H1 (cell line): Measurements from ENCODE around the gene KCNC2. TPM values are rescaled to one million over a fixed set of nuclear protein-coding genes. Genes with fewer than 3 reads are reported as not detected.

Experiments used
- CTCF ChIA-PET: fragments of 300-600 bp; sonication (Branson Sonifier 250); formaldehyde crosslinking; loops from one replicate; lab custom pipeline; 2021; ENCODE audit not compliant: partially characterized antibody; lab: Charles Lee
- POLR2A ChIA-PET: fragments of 300-600 bp; sonication (Branson Sonifier 250); formaldehyde crosslinking; loops from one replicate; lab custom pipeline; 2021; ENCODE audit warnings: inconsistent platforms; ENCODE audit not compliant: partially characterized antibody; lab: Charles Lee
- DNase-seq, 2 experiments: peaks; one replicate each; pipeline versions ENCODE4 v3.0.0 to v3.0.0-alpha.2; 2010 to 2022; ENCODE audit warnings: low spot score in 2 of 2, low read depth in 1 of 2, mixed read lengths in 1 of 2
- FAIRE-seq: peaks from 2 replicates; lab custom pipeline; 2011; peaks lifted over from hg19 to GRCh38; lab: Jason Lieb, UNC
- H2AFZ ChIP-seq: 2 replicates; pipeline ENCODE4 v1.8.1; 2012; ENCODE audit warnings: low read length, inconsistent platforms
- H2AK5ac ChIP-seq: 2 replicates; pipeline ENCODE4 v1.6.1; 2013; ENCODE audit warnings: low read depth, low read length
- H2BK120ac ChIP-seq: replicated peaks from 2 replicates; pipeline ENCODE3; 2013; ENCODE audit warnings: low read depth, low read length, inconsistent platforms
- H2BK12ac ChIP-seq: 2 replicates; pipeline ENCODE4 v1.6.1; 2013; ENCODE audit warnings: low read depth, low read length
- H2BK15ac ChIP-seq: 2 replicates; pipeline ENCODE4 v1.6.1; 2013; ENCODE audit warnings: low read length
- H2BK20ac ChIP-seq: 2 replicates; pipeline ENCODE4 v1.6.1; 2013; ENCODE audit warnings: low read length
- H2BK5ac ChIP-seq: 2 replicates; pipeline ENCODE4 v1.6.1; 2013; ENCODE audit warnings: low read depth, low read length
- H3K14ac ChIP-seq: 2 replicates; pipeline ENCODE4 v1.6.1; 2013; ENCODE audit warnings: inconsistent platforms; ENCODE audit not compliant: insufficient read length
- H3K18ac ChIP-seq: 2 replicates; pipeline ENCODE4 v1.6.1; 2013; ENCODE audit warnings: low read length; ENCODE audit errors: extremely low read depth
- H3K23ac ChIP-seq: 2 replicates; pipeline ENCODE4 v1.6.1; 2013; ENCODE audit warnings: inconsistent platforms; ENCODE audit not compliant: insufficient read length
- H3K23me2 ChIP-seq: 2 replicates; pipeline ENCODE4 v1.6.1; 2013; ENCODE audit warnings: low read depth, low read length
- H3K27ac ChIP-seq: 2 replicates; pipeline ENCODE4 v1.6.1; 2011; ENCODE audit warnings: low read depth, low read length, inconsistent platforms
- H3K27me3 ChIP-seq, 4 experiments: replicated peaks in 1 of 4; 1 replicate in 1 of 4; 2 replicates in 3 of 4; pipeline versions ENCODE4 v1.6.1 to v1.8.1; 2011 to 2013; ENCODE audit warnings: low read length in 3 of 4, mild to moderate bottlenecking in 3 of 4, inconsistent platforms in 2 of 4, mixed read lengths in 2 of 4, moderate library complexity in 1 of 4; ENCODE audit not compliant: control insufficient read depth in 3 of 4, insufficient read depth in 3 of 4; ENCODE audit errors: extremely low read depth in 1 of 4
- H3K36me3 ChIP-seq, 4 experiments: 2 replicates each; pipeline versions ENCODE4 v1.6.1 to v1.8.1; 2011 to 2013; ENCODE audit warnings: mild to moderate bottlenecking in 4 of 4, low read length in 3 of 4, moderate library complexity in 2 of 4, control low read depth in 1 of 4, inconsistent platforms in 1 of 4; ENCODE audit not compliant: insufficient read depth in 4 of 4, control insufficient read depth in 2 of 4
- H3K4ac ChIP-seq: replicated peaks from 2 replicates; pipeline ENCODE3; 2013; ENCODE audit warnings: low read length, low read depth, mixed read lengths, inconsistent platforms; ENCODE audit not compliant: insufficient read length
- H3K4me1 ChIP-seq, 4 experiments: replicated peaks in 1 of 4; 1 replicate in 1 of 4; 2 replicates in 3 of 4; pipeline versions ENCODE4 v1.6.1 to v1.8.1; 2011 to 2013; ENCODE audit warnings: low read length in 3 of 4, inconsistent platforms in 2 of 4, mixed read lengths in 1 of 4; ENCODE audit not compliant: insufficient read depth in 4 of 4, control insufficient read depth in 3 of 4
- H3K4me2 ChIP-seq, 2 experiments: 2 replicates each; pipeline versions ENCODE4 v1.6.1 to v1.8.1; 2011 to 2013; ENCODE audit warnings: low read depth in 2 of 2, low read length in 2 of 2, control low read depth in 1 of 2, inconsistent platforms in 1 of 2, mild to moderate bottlenecking in 1 of 2; ENCODE audit not compliant: insufficient read depth in 1 of 2
- H3K4me3 ChIP-seq, 4 experiments: fragments of 200-600, 300-600 bp in 1 of 4; sonication (generic), shearing (Covaris generic), sonication (Bioruptor Twin) in 1 of 4; 2 replicates each; pipeline versions ENCODE4 v1.5.1 to v1.8.1; 2011 to 2016; ENCODE audit warnings: low read length in 4 of 4, low read depth in 3 of 4, control low read depth in 2 of 4, inconsistent platforms in 2 of 4, mild to moderate bottlenecking in 2 of 4, mixed read lengths in 1 of 4, moderate library complexity in 1 of 4; ENCODE audit not compliant: insufficient read depth in 2 of 4; ENCODE audit errors: extremely low read depth in 1 of 4
- H3K56ac ChIP-seq: replicated peaks from 2 replicates; pipeline ENCODE3; 2013; ENCODE audit warnings: low read depth, mild to moderate bottlenecking, mixed read lengths, low read length, inconsistent platforms; ENCODE audit not compliant: insufficient read length
- H3K79me1 ChIP-seq: 2 replicates; pipeline ENCODE4 v1.6.1; 2013; ENCODE audit warnings: low read depth, low read length, control low read depth
- H3K79me2 ChIP-seq, 2 experiments: 2 replicates each; pipeline versions ENCODE4 v1.6.1 to v1.8.1; 2012 to 2013; ENCODE audit warnings: low read length in 2 of 2, mild to moderate bottlenecking in 2 of 2, inconsistent platforms in 1 of 2; ENCODE audit not compliant: insufficient read depth in 2 of 2, control insufficient read depth in 1 of 2
- H3K9ac ChIP-seq, 4 experiments: replicated peaks in 1 of 4; 1 replicate in 1 of 4; 2 replicates in 3 of 4; pipeline versions ENCODE4 v1.6.1 to v1.8.1; 2011 to 2013; ENCODE audit warnings: low read depth in 3 of 4, low read length in 3 of 4, control low read depth in 2 of 4, mild to moderate bottlenecking in 2 of 4, moderate library complexity in 2 of 4, inconsistent platforms in 1 of 4; ENCODE audit errors: extremely low read depth in 1 of 4
- H3K9me3 ChIP-seq, 2 experiments: 2 replicates each; pipeline versions ENCODE4 v1.6.1 to v1.8.1; 2012 to 2013; ENCODE audit warnings: mild to moderate bottlenecking in 2 of 2, moderate library complexity in 2 of 2, control low read depth in 1 of 2, inconsistent platforms in 1 of 2, low read depth in 1 of 2, low read length in 1 of 2, mixed read lengths in 1 of 2; ENCODE audit not compliant: insufficient read depth in 2 of 2
- H4K20me1 ChIP-seq, 2 experiments: replicated peaks in 1 of 2; 2 replicates each; pipeline versions ENCODE3 to v1.8.1; 2011 to 2013; ENCODE audit warnings: inconsistent platforms in 2 of 2, low read length in 2 of 2, mild to moderate bottlenecking in 1 of 2; ENCODE audit not compliant: insufficient read depth in 2 of 2, control insufficient read depth in 1 of 2
- H4K5ac ChIP-seq: 2 replicates; pipeline ENCODE4 v1.6.1; 2013; ENCODE audit warnings: low read length, low read depth, mixed read lengths, inconsistent platforms; ENCODE audit not compliant: insufficient read length
- H4K8ac ChIP-seq: 2 replicates; pipeline ENCODE4 v1.8.0; 2013; ENCODE audit warnings: mild to moderate bottlenecking, moderate library complexity, low read length, inconsistent platforms; ENCODE audit not compliant: insufficient read depth; ENCODE audit errors: extremely low read depth
- H4K91ac ChIP-seq: replicated peaks from 2 replicates; pipeline ENCODE3; 2013; ENCODE audit warnings: low read length, mixed read lengths, inconsistent platforms; ENCODE audit not compliant: insufficient read length
- TAF7 ChIP-seq: optimal IDR thresholded peaks from 2 replicates; pipeline ENCODE3; 2011; ENCODE audit warnings: low read depth, mild to moderate bottlenecking, inconsistent platforms, low read length, moderate library complexity, borderline replicate concordance
- WGBS, 2 experiments: shearing (Covaris generic) in 1 of 2; methylation state at CpG; one replicate each; pipeline versions ENCODE4 v1.1.6 to v1.1.7; 2013 to 2015; ENCODE audit warnings: low lambda C conversion rate in 2 of 2, mixed read lengths in 2 of 2, inconsistent platforms in 1 of 2, low coverage in 1 of 2, missing lambda C conversion rate in 1 of 2; ENCODE audit not compliant: insufficient replicate concordance in 2 of 2, insufficient coverage in 1 of 2, insufficient read length in 1 of 2; ENCODE audit errors: extremely low coverage in 1 of 2, missing lambda C conversion rate in 1 of 2; 5-methylcytosine and 5-hydroxymethylcytosine counted together
- polyA plus RNA-seq, 7 experiments: library from polyadenylated mRNA; depleted of rRNA in 3 of 7; stranded (reverse) in 5 of 7; unstranded in 2 of 7; fragments of >200 nt in 5 of 7; fragments of 200-250 nt in 2 of 7; gene quantifications; 1 replicate in 5 of 7; 2 replicates in 1 of 7; 4 replicates in 1 of 7; pipeline versions ENCODE4 v1.2.1 to v1.2.3, GENCODE V29; 2011 to 2013; ENCODE audit warnings: missing spikeins in 2 of 7, mixed read lengths in 2 of 7
- total RNA-seq: library from RNA; stranded (reverse); fragmentation: NEBNext Ultra II Directional; extraction: Animal tissue kit (Norgen Biotek cat#: 25700); gene quantifications from 2 replicates; pipeline ENCODE4 v1.2.1, GENCODE V29; 2021

KCNC2 gene
- total and polyA plus RNA-seq, 2 of the 8 experiments (the other 6 are each of a cell fraction or from before 2014, with no cell fraction given) = 0.03 TPM; not detected in 1

DNA sequence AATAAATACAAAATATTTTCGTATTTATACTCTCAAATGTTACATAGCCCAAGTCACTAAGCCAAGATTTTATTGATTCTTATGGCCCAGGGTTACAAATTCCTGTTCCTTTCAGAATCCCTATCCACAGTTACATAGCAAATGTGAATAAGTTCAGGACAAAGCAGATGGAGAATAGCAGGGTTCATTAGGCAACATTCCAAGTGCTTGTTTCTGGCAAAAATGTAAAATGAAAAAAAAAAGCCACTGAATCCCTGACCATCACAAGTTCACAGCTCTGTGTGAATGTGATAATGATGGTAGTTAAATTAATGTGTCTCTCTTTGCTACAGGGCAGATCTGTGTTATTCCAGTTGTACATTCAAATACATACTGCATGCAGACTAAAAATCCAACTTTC, 74.6 kb downstream of the KCNC2 start:
- Histone ChIP-seq H4K20me1 (no peaks in the 10 kb centered on the region), H4K91ac (no peak overlapping the region), H4K8ac (no peak overlapping the region), H3K14ac (no peak overlapping the region), H3K18ac (no peak overlapping the region), H2BK120ac (no peak overlapping the region), H3K27ac (no peak overlapping the region), H2BK12ac (no peak overlapping the region), H3K36me3 (no peaks in the 10 kb centered on the region), H3K9ac (no peak overlapping the region), H2BK15ac (no peak overlapping the region), H3K23ac (no peak overlapping the region), H4K5ac (no peak overlapping the region), H2BK20ac (no peak overlapping the region), H3K4me2 (no peak overlapping the region), H3K4me3 (no peak overlapping the region), H3K4ac (no peak overlapping the region), H3K9me3 (no peaks in the 10 kb centered on the region), H3K79me1 (no peaks in the 10 kb centered on the region), H3K23me2 (no peaks in the 10 kb centered on the region), H2BK5ac (no peak overlapping the region), H3K27me3 (no peaks in the 10 kb centered on the region), H2AK5ac (no peak overlapping the region), H2AFZ (no peak overlapping the region), H3K4me1 (no peaks in the 10 kb centered on the region), H3K79me2 (no peaks in the 10 kb centered on the region), H3K56ac (no peak overlapping the region)
- DNase-seq (no peak), FAIRE-seq (no peak)
- ChIA-PET POLR2A (no interaction called here), CTCF (no interaction called here)
- WGBS, 2 experiments = 92 to 100% methylated on average over 1 of the region's 1 CpG
- no peak for TF ChIP-seq TAF7
